Calu3 (cell line): ENCODE measurements around the gene MAP1S. TPM values are rescaled to one million over a fixed set of nuclear protein-coding genes. Genes with fewer than 3 reads are reported as not detected.

Experiments used
- BruUV-seq: library from RNA; stranded (reverse); fragments of 400-500 nt; replicated peaks from 2 replicates; lab custom pipeline; 2021; lab: Mats Ljungman, UMichigan
- CTCF ChIA-PET: fragments of 300-600 bp; sonication (Branson Sonifier 250); formaldehyde crosslinking; loops from one replicate; lab custom pipeline; 2022; ENCODE audit warnings: antibody characterized with exemption; lab: Charles Lee
- DNase-seq: peaks from one replicate; pipeline ENCODE4 v3.0.0; 2022
- H3K27ac Mint-ChIP-seq: one replicate; pipeline ENCODE4 v1.8.0; 2022; ENCODE audit warnings: mixed read lengths; ENCODE audit not compliant: unreplicated experiment
- H3K27me3 Mint-ChIP-seq: one replicate; pipeline ENCODE4 v1.8.0; 2022; ENCODE audit warnings: mixed read lengths; ENCODE audit not compliant: unreplicated experiment
- H3K36me3 Mint-ChIP-seq: one replicate; pipeline ENCODE4 v1.8.0; 2022; ENCODE audit warnings: mild to moderate bottlenecking, moderate library complexity, mixed read lengths; ENCODE audit not compliant: insufficient read depth, unreplicated experiment
- H3K4me1 Mint-ChIP-seq: one replicate; pipeline ENCODE4 v1.8.0; 2022; ENCODE audit warnings: mild to moderate bottlenecking, low read depth, mixed read lengths; ENCODE audit not compliant: unreplicated experiment
- H3K4me3 Mint-ChIP-seq: one replicate; pipeline ENCODE4 v1.8.0; 2022; ENCODE audit warnings: mild to moderate bottlenecking, low read depth, moderate library complexity, mixed read lengths; ENCODE audit not compliant: unreplicated experiment
- H3K9me3 Mint-ChIP-seq: one replicate; pipeline ENCODE4 v1.8.0; 2022; ENCODE audit warnings: low read depth, mixed read lengths; ENCODE audit not compliant: unreplicated experiment
- CTCF ChIP-seq: fragments of 200-600 bp; IDR thresholded peaks from one replicate; pipeline ENCODE4 v1.8.0; 2022; ENCODE audit warnings: antibody characterized with exemption; ENCODE audit not compliant: unreplicated experiment
- intact Hi-C: fragments of 100-400 bp; cut with micrococcal nuclease; formaldehyde crosslinking; loops from one replicate; pipeline ENCODE4 v1.10.0; 2022; ENCODE audit not compliant: unreplicated experiment
- total RNA-seq: library from RNA; stranded (reverse); gene quantifications from 2 replicates; pipeline ENCODE4 v1.2.3, GENCODE V29; 2022

Gene MAP1S
- total RNA-seq, 1 experiment from 2014 or later, result 57.1 TPM

DNA sequence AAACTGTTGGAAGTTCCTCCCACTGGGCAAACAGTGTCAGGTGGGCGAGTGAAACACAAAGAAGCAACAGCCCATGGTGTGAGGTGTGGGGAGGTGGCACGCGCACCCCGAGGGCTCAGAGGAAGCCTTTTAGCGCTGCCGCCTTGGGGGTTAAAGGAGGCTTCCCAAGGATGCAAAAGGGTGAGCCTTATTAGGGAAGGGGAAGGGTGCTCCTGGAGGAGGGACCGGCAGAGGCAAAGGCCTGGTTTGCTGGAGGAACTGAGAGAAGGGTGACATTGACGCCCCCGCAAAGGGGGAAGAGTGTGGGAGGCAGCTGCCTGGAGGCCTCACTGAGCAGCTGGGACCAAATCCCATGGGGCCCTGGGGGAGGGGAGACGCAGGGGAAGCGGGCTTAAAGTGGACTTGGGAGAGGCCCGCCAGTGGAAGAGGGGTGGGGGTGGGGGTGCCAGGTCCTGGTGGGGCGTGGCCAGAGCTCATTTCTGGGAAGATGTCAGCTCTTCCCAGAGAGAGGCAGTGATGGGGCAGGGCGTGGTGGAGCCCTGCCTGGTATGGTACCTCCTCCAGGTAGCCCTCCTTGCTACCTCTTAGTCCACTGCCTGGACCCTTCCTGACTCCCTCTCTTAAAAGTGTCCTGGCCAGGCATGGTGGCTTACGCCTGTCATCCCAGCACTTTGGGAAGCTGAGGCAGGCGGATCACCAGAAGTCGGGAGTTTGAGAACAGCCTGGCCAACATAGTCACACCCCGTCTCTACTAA lies 20.0 kb downstream of the MAP1S start:
- Mint-ChIP-seq H3K27me3 (no peaks in the 10 kb centered on the region), H3K4me3 (no peak overlapping the region), H3K27ac (no peak overlapping the region), H3K4me1 (no peaks in the 10 kb centered on the region), H3K36me3 (peaks cover 21% of the 10 kb centered on the region), H3K9me3 (no peaks in the 10 kb centered on the region)
- CTCF ChIA-PET, result interaction anchor here (0.6 kb wide), 1 partner anchor 28 kb away, joined by 3 read pairs; no protein-coding TSS in a partner anchor
- BruUV-seq, result no TSS peak
- intact Hi-C loops, result no loop called here
- TF ChIP-seq CTCF, result no peak
- DNase-seq, result no peak

DNA sequence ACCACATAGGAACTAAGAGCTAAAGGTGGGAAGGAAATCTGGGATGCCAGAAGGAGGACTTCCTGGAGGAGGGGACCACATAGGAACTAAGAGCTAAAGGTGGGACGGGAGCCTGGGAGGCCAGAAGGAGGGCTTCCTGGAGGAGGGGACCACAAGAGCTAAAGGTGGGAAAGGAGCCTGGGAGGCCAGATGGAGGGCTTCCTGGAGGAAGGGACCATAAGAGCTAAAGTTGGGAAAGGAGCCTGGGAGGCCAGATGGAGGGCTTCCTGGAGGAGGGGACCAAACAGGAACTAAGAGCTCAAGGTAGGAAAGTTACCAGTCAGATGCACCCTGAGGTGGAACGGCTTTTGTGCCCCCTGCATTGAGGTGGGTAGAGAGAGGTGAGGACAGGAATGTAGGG lies 22.2 kb downstream of the MAP1S start:
- intact Hi-C loops, result no loop called here
- Mint-ChIP-seq H3K4me3 (no peak overlapping the region), H3K27me3 (no peaks in the 10 kb centered on the region), H3K27ac (no peak overlapping the region), H3K4me1 (no peaks in the 10 kb centered on the region), H3K36me3 (peaks cover 18% of the 10 kb centered on the region), H3K9me3 (no peaks in the 10 kb centered on the region)
- no peak for DNase-seq
- CTCF ChIA-PET, result no interaction called here
- BruUV-seq, result no TSS peak
- TF ChIP-seq CTCF, result no peak

GRCh38 chr19:17743874-17744580 lies 24.7 kb downstream of the MAP1S start:
- CTCF ChIA-PET, result no interaction called here
- H3K36me3 Mint-ChIP-seq, result peaks cover 20% of the 10 kb centered on the region
- no peaks in the 10 kb centered on the region for H3K9me3 Mint-ChIP-seq

More at GRCh38 chr19:17743874-17744580, 24.7 kb downstream of the MAP1S start:
- no peak for TF ChIP-seq CTCF
- H3K4me3 Mint-ChIP-seq, result no peak overlapping the region
- no peak overlapping the region for H3K27ac Mint-ChIP-seq
- peaks cover 6% of the 10 kb centered on the region for H3K27me3 Mint-ChIP-seq
- BruUV-seq, result no TSS peak
- no peak for DNase-seq
- intact Hi-C loops, result no loop called here
- H3K4me1 Mint-ChIP-seq, result no peaks in the 10 kb centered on the region
